RWPE2 (cell line): ENCODE measurements around the gene WSCD1.

ENCODE experiments used
- ATAC-seq: fragments of 200-7000 bp; cut with Tn5 transposase; 3 replicates; pipeline ENCODE4 v1.9.1; 2021; ENCODE audit warnings: low read depth
- DNase-seq: peaks from one replicate; pipeline ENCODE4 v3.0.0-alpha.2; 2020; ENCODE audit warnings: low spot score
- H3K27ac ChIP-seq: fragments of 450-650 bp; 2 replicates; pipeline ENCODE4 v1.5.1; 2017; ENCODE audit warnings: mild to moderate bottlenecking; ENCODE audit not compliant: poor library complexity, severe bottlenecking
- H3K27me3 ChIP-seq: fragments of 250-450 bp; sonication (Bioruptor Pico); 2 replicates; pipeline ENCODE4 v1.5.1; 2021; ENCODE audit warnings: mild to moderate bottlenecking, moderate library complexity; ENCODE audit not compliant: insufficient read depth, poor library complexity, severe bottlenecking
- H3K36me3 ChIP-seq: fragments of 250-450 bp; sonication (Bioruptor Pico); 2 replicates; pipeline ENCODE4 v1.5.1; 2020; ENCODE audit warnings: low read depth, mild to moderate bottlenecking, moderate library complexity
- H3K4me1 ChIP-seq: fragments of 250-450 bp; sonication (Bioruptor Pico); 2 replicates; pipeline ENCODE4 v1.5.1; 2021; ENCODE audit warnings: mild to moderate bottlenecking, moderate library complexity; ENCODE audit not compliant: insufficient read depth, poor library complexity, severe bottlenecking
- H3K4me3 ChIP-seq: fragments of 250-450 bp; sonication (Bioruptor Pico); 2 replicates; pipeline ENCODE4 v1.5.1; 2021; ENCODE audit warnings: mild to moderate bottlenecking, moderate library complexity; ENCODE audit not compliant: severe bottlenecking
- H3K9me3 ChIP-seq: fragments of 250-450 bp; sonication (Bioruptor Pico); 2 replicates; pipeline ENCODE4 v1.5.1; 2021; ENCODE audit warnings: mild to moderate bottlenecking, moderate library complexity; ENCODE audit not compliant: severe bottlenecking
- CTCF ChIP-seq: fragments of 450-650 bp; IDR thresholded peaks from one replicate; pipeline ENCODE4 v1.5.1; 2017; ENCODE audit warnings: mild to moderate bottlenecking, moderate library complexity; ENCODE audit not compliant: poor library complexity, severe bottlenecking

WSCD1 gene

GRCh38 chr17:6069539-6070429 is at the start of gene WSCD1:
Gene WSCD1, plus strand, starts transcription at chr17:6070379. Its CDS starts 10,280 bp downstream, at chr17:6080659.
- no peak for DNase-seq
- Histone ChIP-seq H3K9me3 (no peaks in the 10 kb centered on the region), H3K27me3 (peaks cover 55% of the 10 kb centered on the region), H3K4me1 (no peaks in the 10 kb centered on the region), H3K4me3 (peak within 1 kb of the TSS; percentile 44), H3K36me3 (no peaks in the 10 kb centered on the region), H3K27ac (no peak within 1 kb of the TSS)
- ATAC-seq = no peak
- no peak for TF ChIP-seq CTCF

- Histone ChIP-seq H3K27ac (no peak overlapping the region), H3K36me3 (no peaks in the 10 kb centered on the region), H3K27me3 (peaks cover 15% of the 10 kb centered on the region), H3K4me3 (no peak overlapping the region), H3K4me1 (no peaks in the 10 kb centered on the region), H3K9me3 (no peaks in the 10 kb centered on the region)
- TF ChIP-seq CTCF = no peak
- no peak for ATAC-seq
- no peak for DNase-seq
Observed at GRCh38 chr17:6021011-6021400, 49.2 kb upstream of the WSCD1 start.

GRCh38 chr17:6021627-6022026 is 48.6 kb upstream of the WSCD1 start:
- Histone ChIP-seq H3K36me3 (no peaks in the 10 kb centered on the region), H3K4me3 (no peak overlapping the region), H3K4me1 (no peaks in the 10 kb centered on the region), H3K27ac (no peak overlapping the region), H3K27me3 (peaks cover 15% of the 10 kb centered on the region), H3K9me3 (no peaks in the 10 kb centered on the region)
- TF ChIP-seq CTCF = no peak
- DNase-seq (no peak), ATAC-seq (no peak)

- H3K9me3 ChIP-seq = no peaks in the 10 kb centered on the region
- no peak for ATAC-seq
- H3K36me3 ChIP-seq = no peaks in the 10 kb centered on the region
- H3K4me1 ChIP-seq = no peaks in the 10 kb centered on the region
- no peak overlapping the region for H3K27ac ChIP-seq
- H3K27me3 ChIP-seq = peaks cover 20% of the 10 kb centered on the region
- no peak for TF ChIP-seq CTCF
- DNase-seq = no peak
- no peak overlapping the region for H3K4me3 ChIP-seq
Observed at GRCh38 chr17:6023036-6023831, 46.9 kb upstream of the WSCD1 start.
